HepG2 (cell line): ENCODE results near the gene BMPR2. TPM values are rescaled to one million over a fixed set of nuclear protein-coding genes. Genes with fewer than 3 reads are reported as not detected.
A peak's percentile ranks its signal among the peaks of the same experiment; 100 is the strongest.
"Not testable (repeated sequence)": the region's sequence is repeated elsewhere in the genome, so short reads cannot be mapped to it uniquely, and the experiment has no call there.

Experiments
- ATAC-seq: fragments of 200-7000 bp; cut with Tn5 transposase; 3 replicates; pipeline ENCODE4 v1.9.1; 2020; ENCODE audit warnings: mild to moderate bottlenecking, moderate library complexity
- BruUV-seq: library from RNA; stranded (reverse); fragments of 400-500 nt; replicated peaks from 2 replicates; lab custom pipeline; 2021; lab: Mats Ljungman, UMichigan
- CTCF ChIA-PET: fragments of 300-600 bp; formaldehyde crosslinking; extraction: SDS; loops from one replicate; lab custom pipeline; 2021; ENCODE audit warnings: low total read pairs, inconsistent platforms, low intra/inter-chr PET ratio; lab: Yijun Ruan, JAX
- POLR2A ChIA-PET: fragments of 350-600 bp; sonication (Branson Sonifier 250); formaldehyde crosslinking; loops from one replicate; lab custom pipeline; 2020; ENCODE audit warnings: antibody characterized with exemption, inconsistent platforms; lab: Yijun Ruan, JAX
- DNase-seq: peaks from one replicate; pipeline ENCODE4 v3.0.0-alpha.2; 2015; ENCODE audit warnings: low spot score
- FAIRE-seq: peaks from 3 replicates; lab custom pipeline; 2011; peaks lifted over from hg19 to GRCh38; lab: Jason Lieb, UNC
- H2AFZ ChIP-seq: one replicate; pipeline ENCODE4 v1.6.1; 2011; ENCODE audit warnings: low read length, inconsistent platforms
- H3K27ac ChIP-seq: fragments of 300-600 bp; 3 replicates; pipeline ENCODE4 v1.8.0; 2011; ENCODE audit warnings: mixed run types, mild to moderate bottlenecking, mixed read lengths, low read length, inconsistent platforms; ENCODE audit not compliant: insufficient read depth; ENCODE audit errors: extremely low read length
- H3K27me3 ChIP-seq, 2 experiments: fragments of 200-600 bp in 1 of 2; 2 replicates in 1 of 2; 3 replicates in 1 of 2; pipeline versions ENCODE4 v1.6.0 to v1.8.0; 2011; ENCODE audit warnings: low read length in 2 of 2, mild to moderate bottlenecking in 2 of 2, moderate library complexity in 2 of 2, inconsistent platforms in 1 of 2; ENCODE audit not compliant: insufficient read depth in 2 of 2, control insufficient read depth in 1 of 2
- H3K36me3 ChIP-seq, 2 experiments: fragments of 200-600 bp in 1 of 2; replicated peaks in 1 of 2; 2 replicates in 1 of 2; 3 replicates in 1 of 2; pipeline versions ENCODE4 v1.5.1 to v1.8.0; 2011; ENCODE audit warnings: low read length in 2 of 2, inconsistent platforms in 1 of 2; ENCODE audit not compliant: insufficient read depth in 2 of 2, control insufficient read depth in 1 of 2
- H3K4me1 ChIP-seq: 2 replicates; pipeline ENCODE4 v1.5.1; 2012; ENCODE audit warnings: low read length, inconsistent platforms; ENCODE audit not compliant: insufficient read depth
- H3K4me2 ChIP-seq: 2 replicates; pipeline ENCODE4 v1.6.0; 2011; ENCODE audit warnings: low read depth, low read length, inconsistent platforms
- H3K4me3 ChIP-seq, 3 experiments: fragments of 200-600 bp in 1 of 3; sonication (generic), shearing (Covaris generic) in 1 of 3; replicated peaks in 1 of 3; 2 replicates each; pipeline ENCODE4 v1.5.1; 2011 to 2016; ENCODE audit warnings: low read length in 3 of 3, inconsistent platforms in 2 of 3, low read depth in 2 of 3, mild to moderate bottlenecking in 2 of 3, control low read depth in 1 of 3, mixed read lengths in 1 of 3; ENCODE audit not compliant: insufficient read depth in 1 of 3
- H3K79me2 ChIP-seq: one replicate; pipeline ENCODE4 v1.6.1; 2011; ENCODE audit warnings: low read length, inconsistent platforms; ENCODE audit not compliant: insufficient read depth
- H3K9ac ChIP-seq: 2 replicates; pipeline ENCODE4 v1.6.0; 2011; ENCODE audit warnings: mild to moderate bottlenecking, low read depth, low read length, inconsistent platforms; ENCODE audit not compliant: insufficient read depth
- H3K9me3 ChIP-seq: 2 replicates; pipeline ENCODE4 v1.5.1; 2012; ENCODE audit warnings: mild to moderate bottlenecking, low read length
- H4K20me1 ChIP-seq: 2 replicates; pipeline ENCODE4 v1.6.0; 2011; ENCODE audit warnings: inconsistent platforms, mild to moderate bottlenecking, low read length, moderate library complexity; ENCODE audit not compliant: insufficient read depth
- ATF7-NPFF ChIP-seq: sonication (generic); formaldehyde crosslinking; IDR thresholded peaks from 2 replicates; pipeline ENCODE4 v1.8.1; 2023; ENCODE audit warnings: mild to moderate bottlenecking, low read depth, missing genetic modification reagents, moderate library complexity
- CEBPG ChIP-seq: IDR thresholded peaks from 2 replicates; pipeline ENCODE4 v1.6.1; 2016
- E2F1 ChIP-seq: sonication (generic); formaldehyde crosslinking; IDR thresholded peaks from 2 replicates; pipeline ENCODE4 v1.5.0; 2020; ENCODE audit warnings: missing genetic modification reagents
- EED ChIP-seq: sonication (generic); formaldehyde crosslinking; IDR thresholded peaks from 2 replicates; pipeline ENCODE4 v1.5.0; 2020; ENCODE audit warnings: mild to moderate bottlenecking, missing genetic modification reagents
- HNF4A ChIP-seq: sonication (generic); formaldehyde crosslinking; IDR thresholded peaks from 2 replicates; pipeline ENCODE4 v1.4.0; 2020; ENCODE audit warnings: missing genetic modification reagents
- HNRNPK ChIP-seq: fragments of 200-400 bp; formaldehyde crosslinking; IDR thresholded peaks from 2 replicates; pipeline ENCODE4 v1.6.1; 2018; ENCODE audit warnings: low read length, low read depth, moderate library complexity, mild to moderate bottlenecking; ENCODE audit not compliant: poor library complexity, severe bottlenecking
- NR2F1 ChIP-seq, 2 experiments: fragments of 450-650 bp in 1 of 2; formaldehyde crosslinking in 1 of 2; IDR thresholded peaks; 2 replicates each; pipeline versions ENCODE4 v1.5.0 to v1.6.1; 2016 to 2020; ENCODE audit warnings: mild to moderate bottlenecking in 1 of 2, missing compliant biosample characterization in 1 of 2, missing genetic modification reagents in 1 of 2, moderate library complexity in 1 of 2
- PHF21A ChIP-seq: sonication (generic); formaldehyde crosslinking; IDR thresholded peaks from 2 replicates; pipeline ENCODE4 v1.5.0; 2020; ENCODE audit warnings: mild to moderate bottlenecking, missing genetic modification reagents
- RAD21 ChIP-seq: fragments of 450-650 bp; formaldehyde crosslinking; IDR thresholded peaks from 2 replicates; pipeline ENCODE4 v1.5.0; 2020; ENCODE audit warnings: mild to moderate bottlenecking
- SOX6 ChIP-seq, 2 experiments: fragments of 450-650 bp in 1 of 2; sonication (generic) in 1 of 2; formaldehyde crosslinking in 1 of 2; IDR thresholded peaks; 2 replicates each; pipeline versions ENCODE4 v1.4.0 to v1.6.1; 2017 to 2020; ENCODE audit warnings: antibody characterized with exemption in 1 of 2, mild to moderate bottlenecking in 1 of 2, missing genetic modification reagents in 1 of 2
- TFDP1 ChIP-seq: IDR thresholded peaks from 2 replicates; pipeline ENCODE4 v1.6.1; 2016; ENCODE audit warnings: missing compliant biosample characterization, missing genetic modification reagents, borderline replicate concordance
- TFDP2 ChIP-seq: sonication (generic); formaldehyde crosslinking; IDR thresholded peaks from 2 replicates; pipeline ENCODE4 v1.4.0; 2020; ENCODE audit warnings: missing genetic modification reagents
- ZGPAT ChIP-seq: IDR thresholded peaks from 2 replicates; pipeline ENCODE4 v1.6.1; 2016; ENCODE audit warnings: mild to moderate bottlenecking
- ZSCAN21 ChIP-seq: sonication (generic); formaldehyde crosslinking; IDR thresholded peaks from 2 replicates; pipeline ENCODE4 v1.8.0; 2022; ENCODE audit warnings: mild to moderate bottlenecking, missing genetic modification reagents, moderate library complexity, borderline replicate concordance
- WGBS: methylation state at CpG from one replicate; pipeline ENCODE4 v1.1.6; 2017; ENCODE audit warnings: low lambda C conversion rate; 5-methylcytosine and 5-hydroxymethylcytosine counted together
- in situ Hi-C: cut with HindIII; loops from 2 replicates; pipeline ENCODE4 v1.10.0; 2017; ENCODE audit warnings: low pct_unique_long_range_greater_than_20kb; ENCODE audit not compliant: extremely low pct_ligation_motif_present
- intact Hi-C: fragments of 100-400 bp; cut with micrococcal nuclease; formaldehyde crosslinking; loops from one replicate; pipeline ENCODE4 v1.10.0; 2022; ENCODE audit not compliant: unreplicated experiment
- polyA plus RNA-seq, 8 experiments: library from polyadenylated mRNA; depleted of rRNA in 3 of 8; stranded (reverse) in 7 of 8; unstranded in 1 of 8; fragments of >200 nt; fragmentation: Illumina TruSeq in 4 of 8; extraction: Trizol in 4 of 8; gene quantifications; 2 replicates each; pipeline versions ENCODE4 v1.2.1 to v1.2.3, GENCODE V29; 2011 to 2016; ENCODE audit warnings: low read depth in 4 of 8, missing spikeins in 1 of 8, mixed read lengths in 1 of 8; ENCODE audit not compliant: insufficient read depth in 1 of 8
- total RNA-seq, 5 experiments: library from RNA; depleted of rRNA; stranded (reverse); fragments of >200 nt; fragmentation: Illumina TruSeq; extraction: Trizol; gene quantifications; 2 replicates each; pipeline ENCODE4 v1.2.3, GENCODE V29; 2016; ENCODE audit warnings: low read depth in 1 of 5

The BMPR2 gene
- total and polyA plus RNA-seq, 2 of the 13 experiments (the other 11 are each of a cell fraction or from before 2014, with no cell fraction given), result 5.5 to 10.3 TPM

- TF ChIP-seq EED (CRISPR knock-in tag), result no peak
- TF ChIP-seq ZSCAN21 (CRISPR knock-in tag), result no peak
- TF ChIP-seq NR2F1 (CRISPR knock-in tag; IDR thresholded peaks at IDR 0.05), result no peak
- 0 out of 2 replicates have a peak, but pooled peaks have one; percentile 46 for TF ChIP-seq E2F1 (CRISPR knock-in tag)
- peak; percentile 100 for TF ChIP-seq HNRNPK
- no peak for TF ChIP-seq SOX6 (IDR thresholded peaks at IDR 0.05)
- peak; percentile 67 for TF ChIP-seq SOX6 (CRISPR knock-in tag; IDR thresholded peaks at IDR 0.05)
- TF ChIP-seq ZGPAT (CRISPR knock-in tag), result 0 out of 2 replicates have a peak, but pooled peaks have one; percentile 15
- peak; percentile 62 for TF ChIP-seq CEBPG
- peak; percentile 85 for TF ChIP-seq TFDP2 (CRISPR knock-in tag)
- peak; percentile 75; the same call in 1 of the 2 replicates for TF ChIP-seq TFDP1 (CRISPR knock-in tag)
- TF ChIP-seq PHF21A (CRISPR knock-in tag), result peak; percentile 54
- TF ChIP-seq RAD21 (CRISPR knock-in tag), result 0 out of 2 replicates have a peak, but pooled peaks have one; percentile 16
- no peak for TF ChIP-seq ATF7-NPFF (CRISPR knock-in tag)
- TF ChIP-seq HNF4A (CRISPR knock-in tag), result 0 out of 2 replicates have a peak, but pooled peaks have one; percentile 6
Measured at GRCh38 chr2:202577250-202578183, 201.4 kb downstream of the BMPR2 start (continued).

- H3K4me1 ChIP-seq, H3K4me3 ChIP-seq, ATAC-seq, POLR2A ChIA-PET, FAIRE-seq, CTCF ChIA-PET, DNase-seq, H3K36me3 ChIP-seq, H3K9ac ChIP-seq, H4K20me1 ChIP-seq, H2AFZ ChIP-seq, BruUV-seq, H3K79me2 ChIP-seq, H3K27me3 ChIP-seq, H3K27ac ChIP-seq, H3K4me2 ChIP-seq: not testable (repeated sequence)
- WGBS, result 79% methylated on average over 7 of the region's 7 CpGs
- H3K9me3 ChIP-seq, result peaks cover 13% of the 10 kb centered on the region; the same call in 1 of the 2 replicates
- in situ Hi-C loops, result loop anchor here (25.0 kb wide), 2 partner anchors 554 to 1229 kb away; no protein-coding TSS in a partner anchor
- intact Hi-C loops, result loop anchor here (10.0 kb wide), 1 partner anchor 162 kb away; no protein-coding TSS in a partner anchor
Measured at GRCh38 chr2:202582846-202583245, 206.7 kb downstream of the BMPR2 start.
